Fibroblast of skin of abdomen (primary cell): Measurements from ENCODE around the gene PLEKHN1.
"Not testable (repeated sequence)": the region's sequence is repeated elsewhere in the genome, so short reads cannot be mapped to it uniquely, and the experiment has no call there.

ENCODE experiments used
- DNase-seq: peaks from one replicate; pipeline ENCODE4 v3.0.0-alpha.2; 2013

PLEKHN1 gene

GRCh38 chr1:995665-996633 is 29.7 kb downstream of the PLEKHN1 start:
- no peak for DNase-seq

GRCh38 chr1:996851-997712 is 30.8 kb downstream of the PLEKHN1 start:
- DNase-seq, result no peak

- DNase-seq, result no peak
These were observed 31.4 kb downstream of the PLEKHN1 start for GRCh38 chr1:997713-997992.

- no peak for DNase-seq
These were observed 31.9 kb downstream of the PLEKHN1 start for GRCh38 chr1:997993-998744.

- DNase-seq, result no peak
These were observed 32.4 kb downstream of the PLEKHN1 start for GRCh38 chr1:998745-998994.

GRCh38 chr1:998995-999724 is 32.9 kb downstream of the PLEKHN1 start:
- peak; percentile 19 for DNase-seq

- peak; percentile 91 for DNase-seq
These were observed 33.6 kb downstream of the PLEKHN1 start, which contains the start of gene HES4 for GRCh38 chr1:999725-1000356. Gene HES4 (minus strand): TSS chr1:1000097. CDS start chr1:999973, 124 bp downstream.

GRCh38 chr1:1000357-1001056 is 34.2 kb downstream of the PLEKHN1 start:
- peak; percentile 78 for DNase-seq

- no peak for DNase-seq
These were observed 34.9 kb downstream of the PLEKHN1 start for GRCh38 chr1:1001057-1001783.

- no peak for DNase-seq
These were observed 37.5 kb downstream of the PLEKHN1 start for GRCh38 chr1:1003618-1004419.

- no peak for DNase-seq
These were observed 38.1 kb downstream of the PLEKHN1 start for GRCh38 chr1:1004420-1004779.

- peak; percentile 41 for DNase-seq
These were observed 38.8 kb downstream of the PLEKHN1 start for GRCh38 chr1:1004780-1005697.

GRCh38 chr1:1005774-1006304 is 39.6 kb downstream of the PLEKHN1 start:
- DNase-seq, result no peak

- DNase-seq, result no peak
These were observed 40.2 kb downstream of the PLEKHN1 start for GRCh38 chr1:1006305-1007159.

GRCh38 chr1:1010131-1010530 is 43.8 kb downstream of the PLEKHN1 start:
- not testable (repeated sequence) for DNase-seq

- no peak for DNase-seq
These were observed 45.2 kb downstream of the PLEKHN1 start for GRCh38 chr1:1011396-1011949.

GRCh38 chr1:1012736-1013104 is 46.4 kb downstream of the PLEKHN1 start:
- DNase-seq, result not testable (repeated sequence)
